ENCODE measurements around the gene GRAP. TPM values are rescaled to one million over a fixed set of nuclear protein-coding genes. Genes with fewer than 3 reads are reported as not detected.

The GRAP gene
- total and polyA plus RNA-seq, 2 experiments from 2014 or later, result 0.24 TPM; not detected in 1

GRCh38 chr17:19009970-19010369, 36.8 kb downstream of the GRAP start:
- Mint-ChIP-seq H3K9me3 (peaks cover 15% of the 10 kb centered on the region; the same call in 2 of the 3 replicates), H3K4me3 (no peak overlapping the region), H3K27ac (no peak overlapping the region), H3K4me1 (peaks cover 7% of the 10 kb centered on the region; the same call in 2 of the 3 replicates), H3K27me3 (ENCODE audit: insufficient read depth, low read depth, poor library complexity) (peaks cover 3% of the 10 kb centered on the region), H3K36me3 (ENCODE audit: low read depth) (no peaks in the 10 kb centered on the region)
- Histone ChIP-seq H3K4me3 (no peak overlapping the region), H3K4me1 (ENCODE audit: insufficient read depth) (peaks cover 6% of the 10 kb centered on the region), H3F3A (replicated peaks; ENCODE audit: low read depth) (0 out of 2 replicates have a peak, but pooled peaks cover 3% of the 10 kb centered on the region), H2AFZ (no peak overlapping the region), H3K79me2 (replicated peaks; ENCODE audit: insufficient read depth) (no peaks in the 10 kb centered on the region), H3K9me2 (ENCODE audit: insufficient read depth) (no peaks in the 10 kb centered on the region), H4K20me1 (replicated peaks; ENCODE audit: insufficient read depth) (no peaks in the 10 kb centered on the region), H3K36me3 (ENCODE audit: insufficient read depth) (no peaks in the 10 kb centered on the region), H3K27ac (ENCODE audit: low read depth) (no peak overlapping the region), H3K4me2 (no peak overlapping the region), H3K27me3 (ENCODE audit: insufficient read depth) (no peaks in the 10 kb centered on the region)
- DNase-seq (ENCODE audit: low spot score), result no peak
- no peak for ATAC-seq
- TF ChIP-seq ZNF331 (CRISPR knock-in tag; IDR thresholded peaks at IDR 0.05; ENCODE audit: low read depth) (no peak), JUNB (IDR thresholded peaks at IDR 0.05; ENCODE audit: unreplicated experiment) (no peak), EZH2phosphoT487 (IDR thresholded peaks at IDR 0.05; ENCODE audit: unreplicated experiment) (no peak), CREB1 (CRISPR knock-in tag; IDR thresholded peaks at IDR 0.05; ENCODE audit: low read depth) (no peak), EZH2 (IDR thresholded peaks at IDR 0.05; ENCODE audit: low read depth, unreplicated experiment) (no peak)
- TF ChIP-seq, protein P1, sequence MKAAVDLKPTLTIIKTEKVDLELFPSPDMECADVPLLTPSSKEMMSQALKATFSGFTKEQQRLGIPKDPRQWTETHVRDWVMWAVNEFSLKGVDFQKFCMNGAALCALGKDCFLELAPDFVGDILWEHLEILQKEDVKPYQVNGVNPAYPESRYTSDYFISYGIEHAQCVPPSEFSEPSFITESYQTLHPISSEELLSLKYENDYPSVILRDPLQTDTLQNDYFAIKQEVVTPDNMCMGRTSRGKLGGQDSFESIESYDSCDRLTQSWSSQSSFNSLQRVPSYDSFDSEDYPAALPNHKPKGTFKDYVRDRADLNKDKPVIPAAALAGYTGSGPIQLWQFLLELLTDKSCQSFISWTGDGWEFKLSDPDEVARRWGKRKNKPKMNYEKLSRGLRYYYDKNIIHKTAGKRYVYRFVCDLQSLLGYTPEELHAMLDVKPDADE (IDR thresholded peaks at IDR 0.05), result no peak
- TF ChIP-seq, protein P2, sequence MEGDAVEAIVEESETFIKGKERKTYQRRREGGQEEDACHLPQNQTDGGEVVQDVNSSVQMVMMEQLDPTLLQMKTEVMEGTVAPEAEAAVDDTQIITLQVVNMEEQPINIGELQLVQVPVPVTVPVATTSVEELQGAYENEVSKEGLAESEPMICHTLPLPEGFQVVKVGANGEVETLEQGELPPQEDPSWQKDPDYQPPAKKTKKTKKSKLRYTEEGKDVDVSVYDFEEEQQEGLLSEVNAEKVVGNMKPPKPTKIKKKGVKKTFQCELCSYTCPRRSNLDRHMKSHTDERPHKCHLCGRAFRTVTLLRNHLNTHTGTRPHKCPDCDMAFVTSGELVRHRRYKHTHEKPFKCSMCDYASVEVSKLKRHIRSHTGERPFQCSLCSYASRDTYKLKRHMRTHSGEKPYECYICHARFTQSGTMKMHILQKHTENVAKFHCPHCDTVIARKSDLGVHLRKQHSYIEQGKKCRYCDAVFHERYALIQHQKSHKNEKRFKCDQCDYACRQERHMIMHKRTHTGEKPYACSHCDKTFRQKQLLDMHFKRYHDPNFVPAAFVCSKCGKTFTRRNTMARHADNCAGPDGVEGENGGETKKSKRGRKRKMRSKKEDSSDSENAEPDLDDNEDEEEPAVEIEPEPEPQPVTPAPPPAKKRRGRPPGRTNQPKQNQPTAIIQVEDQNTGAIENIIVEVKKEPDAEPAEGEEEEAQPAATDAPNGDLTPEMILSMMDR (conservative IDR thresholded peaks at IDR 0.05; ENCODE audit: low read depth in 2 of 2), result no peak
- TF ChIP-seq, protein P3, sequence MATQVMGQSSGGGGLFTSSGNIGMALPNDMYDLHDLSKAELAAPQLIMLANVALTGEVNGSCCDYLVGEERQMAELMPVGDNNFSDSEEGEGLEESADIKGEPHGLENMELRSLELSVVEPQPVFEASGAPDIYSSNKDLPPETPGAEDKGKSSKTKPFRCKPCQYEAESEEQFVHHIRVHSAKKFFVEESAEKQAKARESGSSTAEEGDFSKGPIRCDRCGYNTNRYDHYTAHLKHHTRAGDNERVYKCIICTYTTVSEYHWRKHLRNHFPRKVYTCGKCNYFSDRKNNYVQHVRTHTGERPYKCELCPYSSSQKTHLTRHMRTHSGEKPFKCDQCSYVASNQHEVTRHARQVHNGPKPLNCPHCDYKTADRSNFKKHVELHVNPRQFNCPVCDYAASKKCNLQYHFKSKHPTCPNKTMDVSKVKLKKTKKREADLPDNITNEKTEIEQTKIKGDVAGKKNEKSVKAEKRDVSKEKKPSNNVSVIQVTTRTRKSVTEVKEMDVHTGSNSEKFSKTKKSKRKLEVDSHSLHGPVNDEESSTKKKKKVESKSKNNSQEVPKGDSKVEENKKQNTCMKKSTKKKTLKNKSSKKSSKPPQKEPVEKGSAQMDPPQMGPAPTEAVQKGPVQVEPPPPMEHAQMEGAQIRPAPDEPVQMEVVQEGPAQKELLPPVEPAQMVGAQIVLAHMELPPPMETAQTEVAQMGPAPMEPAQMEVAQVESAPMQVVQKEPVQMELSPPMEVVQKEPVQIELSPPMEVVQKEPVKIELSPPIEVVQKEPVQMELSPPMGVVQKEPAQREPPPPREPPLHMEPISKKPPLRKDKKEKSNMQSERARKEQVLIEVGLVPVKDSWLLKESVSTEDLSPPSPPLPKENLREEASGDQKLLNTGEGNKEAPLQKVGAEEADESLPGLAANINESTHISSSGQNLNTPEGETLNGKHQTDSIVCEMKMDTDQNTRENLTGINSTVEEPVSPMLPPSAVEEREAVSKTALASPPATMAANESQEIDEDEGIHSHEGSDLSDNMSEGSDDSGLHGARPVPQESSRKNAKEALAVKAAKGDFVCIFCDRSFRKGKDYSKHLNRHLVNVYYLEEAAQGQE (IDR thresholded peaks at IDR 0.05; ENCODE audit: unreplicated experiment), result no peak

DNA sequence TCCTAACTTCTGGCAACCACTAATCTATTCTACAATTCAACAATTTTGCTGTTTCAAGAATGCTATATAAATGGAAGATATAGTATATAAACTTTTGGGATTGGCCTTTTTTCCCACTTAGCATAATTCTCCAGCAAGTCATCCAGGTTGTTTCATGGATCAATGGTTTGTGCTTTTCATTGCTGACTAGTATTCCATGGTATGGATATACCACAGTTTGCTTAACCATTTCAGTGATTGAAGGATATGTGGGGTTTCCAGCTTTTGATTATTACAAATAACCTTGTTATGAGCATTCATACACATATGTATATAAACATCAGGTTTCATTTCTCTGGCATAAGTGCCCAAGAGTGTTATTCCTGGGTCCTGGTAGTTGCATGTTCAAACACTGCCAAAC, 40.1 kb downstream of the GRAP start:
- Histone ChIP-seq H3K79me2 (replicated peaks; ENCODE audit: insufficient read depth) (peaks cover 22% of the 10 kb centered on the region), H3K27ac (ENCODE audit: low read depth) (no peak overlapping the region), H4K20me1 (replicated peaks; ENCODE audit: insufficient read depth) (peaks cover 9% of the 10 kb centered on the region), H3F3A (replicated peaks; ENCODE audit: low read depth) (0 out of 2 replicates have a peak, but pooled peaks cover 4% of the 10 kb centered on the region), H3K4me1 (ENCODE audit: insufficient read depth) (peaks cover 15% of the 10 kb centered on the region), H3K4me2 (no peak overlapping the region), H3K9me2 (ENCODE audit: insufficient read depth) (no peaks in the 10 kb centered on the region), H2AFZ (no peak overlapping the region), H3K4me3 (no peak overlapping the region), H3K36me3 (ENCODE audit: insufficient read depth) (peaks cover 6% of the 10 kb centered on the region; the same call in 1 of the 2 replicates), H3K27me3 (ENCODE audit: insufficient read depth) (no peaks in the 10 kb centered on the region)
- Mint-ChIP-seq H3K4me3 (no peak overlapping the region), H3K9me3 (peaks cover 15% of the 10 kb centered on the region; the same call in 2 of the 3 replicates), H3K36me3 (ENCODE audit: low read depth) (peaks cover 15% of the 10 kb centered on the region), H3K4me1 (peaks cover 21% of the 10 kb centered on the region), H3K27ac (no peak overlapping the region), H3K27me3 (ENCODE audit: insufficient read depth, low read depth, poor library complexity) (peaks cover 3% of the 10 kb centered on the region)
- no peak for DNase-seq (ENCODE audit: low spot score)
- no peak for ATAC-seq
- TF ChIP-seq EZH2 (IDR thresholded peaks at IDR 0.05; ENCODE audit: low read depth, unreplicated experiment), result no peak
- TF ChIP-seq CREB1 (CRISPR knock-in tag; IDR thresholded peaks at IDR 0.05; ENCODE audit: low read depth), result no peak
- TF ChIP-seq NANOG (IDR thresholded peaks at IDR 0.05; ENCODE audit: borderline replicate concordance), result no peak
- no peak for TF ChIP-seq ZNF331 (CRISPR knock-in tag; IDR thresholded peaks at IDR 0.05; ENCODE audit: low read depth)
- no peak for TF ChIP-seq EZH2phosphoT487 (IDR thresholded peaks at IDR 0.05; ENCODE audit: unreplicated experiment)
- TF ChIP-seq STAT1 (IDR thresholded peaks at IDR 0.05; ENCODE audit: unreplicated experiment), result no peak

Data from GM23338 (cell line).